WTC11 (cell line): ENCODE results near the gene IL12RB2. TPM values are rescaled to one million over a fixed set of nuclear protein-coding genes. Genes with fewer than 3 reads are reported as not detected.

ENCODE experiments used
- ATAC-seq: fragments of 200-7000 bp; cut with Tn5 transposase; 2 replicates; pipeline ENCODE4 v1.10.0; 2021; ENCODE audit warnings: mild to moderate bottlenecking, moderate library complexity
- CTCF ChIA-PET: fragments of 300-600 bp; sonication (Branson Sonifier 250); formaldehyde crosslinking; loops from one replicate; lab custom pipeline; 2021; ENCODE audit warnings: antibody characterized with exemption; lab: Charles Lee
- POLR2A ChIA-PET: fragments of 350-600 bp; sonication (Branson Sonifier 250); formaldehyde crosslinking; loops from one replicate; lab custom pipeline; 2021; ENCODE audit warnings: antibody characterized with exemption; lab: Charles Lee
- DNase-seq: peaks from one replicate; pipeline ENCODE4 v3.0.0; 2021; ENCODE audit warnings: low spot score
- H3K27ac Mint-ChIP-seq: 2 replicates; pipeline ENCODE4 v1.8.0; 2021; ENCODE audit warnings: mixed read lengths
- H3K27me3 Mint-ChIP-seq: 2 replicates; pipeline ENCODE4 v1.8.0; 2021; ENCODE audit warnings: low read depth, mild to moderate bottlenecking, moderate library complexity, mixed read lengths
- H3K36me3 Mint-ChIP-seq: 2 replicates; pipeline ENCODE4 v1.8.0; 2021; ENCODE audit warnings: mixed read lengths
- H3K4me1 Mint-ChIP-seq: 2 replicates; pipeline ENCODE4 v1.8.0; 2022; ENCODE audit warnings: mixed read lengths
- H3K4me3 Mint-ChIP-seq: 2 replicates; pipeline ENCODE4 v1.8.0; 2021; ENCODE audit warnings: mild to moderate bottlenecking, moderate library complexity, mixed read lengths
- H3K9me3 Mint-ChIP-seq: 2 replicates; pipeline ENCODE4 v1.8.0; 2021; ENCODE audit warnings: mixed read lengths
- CBFB ChIP-seq: sonication (generic); formaldehyde crosslinking; IDR thresholded peaks from 2 replicates; pipeline ENCODE4 v1.8.1; 2022; ENCODE audit warnings: mild to moderate bottlenecking, low read depth, missing genetic modification reagents
- CREM ChIP-seq: sonication (generic); formaldehyde crosslinking; IDR thresholded peaks from 2 replicates; pipeline ENCODE4 v1.8.1; 2022; ENCODE audit warnings: mild to moderate bottlenecking, missing genetic modification reagents, moderate library complexity
- E2F5 ChIP-seq: sonication (generic); formaldehyde crosslinking; IDR thresholded peaks from 2 replicates; pipeline ENCODE4 v1.8.1; 2022; ENCODE audit warnings: mild to moderate bottlenecking, moderate library complexity, missing genetic modification reagents
- EMX1 ChIP-seq: fragments of 250-450 bp; sonication (Bioruptor Pico); IDR thresholded peaks from 2 replicates; pipeline ENCODE4 v1.8.0; 2021; ENCODE audit warnings: mild to moderate bottlenecking
- ESRRA ChIP-seq: sonication (generic); formaldehyde crosslinking; IDR thresholded peaks from 2 replicates; pipeline ENCODE4 v1.8.1; 2022; ENCODE audit warnings: mild to moderate bottlenecking, missing genetic modification reagents, borderline replicate concordance
- FOXK1 ChIP-seq: sonication (generic); formaldehyde crosslinking; IDR thresholded peaks from 2 replicates; pipeline ENCODE4 v1.8.0; 2022; ENCODE audit warnings: mild to moderate bottlenecking, moderate library complexity, missing genetic modification reagents
- GRHL2 ChIP-seq: fragments of 250-450 bp; sonication (Bioruptor Pico); IDR thresholded peaks from 2 replicates; pipeline ENCODE4 v1.8.0; 2022; ENCODE audit warnings: mild to moderate bottlenecking, moderate library complexity; ENCODE audit not compliant: insufficient replicate concordance, severe bottlenecking
- JAZF1 ChIP-seq: fragments of 250-450 bp; sonication (Bioruptor Pico); IDR thresholded peaks from 2 replicates; pipeline ENCODE4 v1.9.0; 2021; ENCODE audit warnings: moderate library complexity, mild to moderate bottlenecking, inconsistent platforms
- JUN ChIP-seq: sonication (generic); formaldehyde crosslinking; IDR thresholded peaks from 2 replicates; pipeline ENCODE4 v1.8.0; 2023; ENCODE audit warnings: mild to moderate bottlenecking, missing genetic modification reagents
- MYBL2 ChIP-seq: sonication (generic); formaldehyde crosslinking; IDR thresholded peaks from 2 replicates; pipeline ENCODE4 v1.8.1; 2023; ENCODE audit warnings: mild to moderate bottlenecking, moderate library complexity, missing genetic modification reagents
- NFE2L1 ChIP-seq: sonication (generic); formaldehyde crosslinking; IDR thresholded peaks from 2 replicates; pipeline ENCODE4 v1.8.1; 2023; ENCODE audit warnings: missing genetic modification reagents
- NFYB ChIP-seq: sonication (generic); formaldehyde crosslinking; conservative IDR thresholded peaks from 2 replicates; pipeline ENCODE4 v1.8.0; 2022; ENCODE audit warnings: low read depth, missing genetic modification reagents
- PRRX2 ChIP-seq: fragments of 250-450 bp; sonication (Bioruptor Pico); IDR thresholded peaks from 2 replicates; pipeline ENCODE4 v1.8.0; 2021; ENCODE audit warnings: mild to moderate bottlenecking
- SMAD4 ChIP-seq: sonication (generic); formaldehyde crosslinking; IDR thresholded peaks from 2 replicates; pipeline ENCODE4 v1.8.0; 2022; ENCODE audit warnings: mild to moderate bottlenecking, missing genetic modification reagents
- TCF7 ChIP-seq: sonication (generic); formaldehyde crosslinking; IDR thresholded peaks from 2 replicates; pipeline ENCODE4 v1.8.0; 2022; ENCODE audit warnings: mild to moderate bottlenecking, low read depth, missing genetic modification reagents, moderate library complexity
- TEAD4 ChIP-seq: sonication (generic); formaldehyde crosslinking; IDR thresholded peaks from 2 replicates; pipeline ENCODE4 v1.8.0; 2022; ENCODE audit warnings: mild to moderate bottlenecking, missing genetic modification reagents
- USF2 ChIP-seq: sonication (generic); formaldehyde crosslinking; IDR thresholded peaks from 2 replicates; pipeline ENCODE4 v1.8.1; 2023; ENCODE audit warnings: mild to moderate bottlenecking, missing genetic modification reagents, moderate library complexity
- ZNF121 ChIP-seq: sonication (generic); formaldehyde crosslinking; IDR thresholded peaks from 2 replicates; pipeline ENCODE4 v1.8.0; 2023; ENCODE audit warnings: missing genetic modification reagents
- ZNF138 ChIP-seq: sonication (generic); formaldehyde crosslinking; conservative IDR thresholded peaks from 2 replicates; pipeline ENCODE4 v1.8.1; 2022; ENCODE audit warnings: mild to moderate bottlenecking, moderate library complexity, missing genetic modification reagents
- ZNF232 ChIP-seq: sonication (generic); formaldehyde crosslinking; IDR thresholded peaks from 2 replicates; pipeline ENCODE4 v1.8.0; 2022; ENCODE audit warnings: mild to moderate bottlenecking, missing genetic modification reagents
- ZNF396 ChIP-seq: fragments of 250-450 bp; sonication (Bioruptor Pico); IDR thresholded peaks from 2 replicates; pipeline ENCODE4 v1.8.0; 2021; ENCODE audit warnings: mild to moderate bottlenecking, moderate library complexity, borderline replicate concordance
- ZNF512 ChIP-seq: sonication (generic); formaldehyde crosslinking; IDR thresholded peaks from 2 replicates; pipeline ENCODE4 v1.8.1; 2022; ENCODE audit warnings: missing genetic modification reagents, borderline replicate concordance
- total RNA-seq: library from RNA; stranded (reverse); gene quantifications from 3 replicates; pipeline ENCODE4 v1.2.3, GENCODE V29; 2021
- TF ChIP-seq, protein P1 (sequence below): sonication (generic); formaldehyde crosslinking; IDR thresholded peaks from 2 replicates; pipeline ENCODE4 v1.8.1; 2022; ENCODE audit warnings: low read depth, missing genetic modification reagents, borderline replicate concordance
- TF ChIP-seq, protein P2 (sequence below): sonication (generic); formaldehyde crosslinking; IDR thresholded peaks from 2 replicates; pipeline ENCODE4 v1.8.0; 2022; ENCODE audit warnings: mild to moderate bottlenecking, missing genetic modification reagents
- TF ChIP-seq, protein P3 (sequence below): sonication (generic); formaldehyde crosslinking; IDR thresholded peaks from 2 replicates; pipeline ENCODE4 v1.8.0; 2022; ENCODE audit warnings: mild to moderate bottlenecking, missing genetic modification reagents
- TF ChIP-seq, protein P4 (sequence below): fragments of 250-450 bp; sonication (Bioruptor Pico); IDR thresholded peaks from 2 replicates; pipeline ENCODE4 v1.9.0; 2021; ENCODE audit warnings: mild to moderate bottlenecking

IL12RB2 gene
- total RNA-seq, 1 experiment from 2014 or later, result 0.81 TPM

DNA sequence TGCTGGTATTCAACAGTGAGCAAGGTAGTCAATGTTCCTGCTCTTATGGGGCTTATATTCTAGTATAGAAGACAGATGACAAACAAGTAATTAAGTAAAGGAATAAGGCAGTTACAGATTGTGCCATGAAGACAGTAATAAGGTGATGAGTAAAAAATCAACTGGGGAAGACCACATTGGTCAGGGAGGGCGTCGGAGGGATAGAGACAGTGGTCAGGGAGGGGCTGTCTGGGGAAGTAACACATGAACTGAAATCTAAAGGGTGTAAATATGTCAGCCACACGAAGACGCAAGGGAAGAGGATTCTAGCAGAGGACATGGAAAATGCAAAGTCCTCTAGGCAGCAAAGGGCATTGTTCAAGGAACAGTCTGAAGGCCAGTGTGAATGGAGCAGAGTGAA lies 10.1 kb downstream of the IL12RB2 start:
- Mint-ChIP-seq H3K9me3 (peaks cover 4% of the 10 kb centered on the region), H3K27me3 (0 out of 2 replicates have a peak, but pooled peaks cover 4% of the 10 kb centered on the region), H3K4me3 (no peak overlapping the region), H3K27ac (no peak overlapping the region), H3K4me1 (peaks cover 16% of the 10 kb centered on the region), H3K36me3 (no peaks in the 10 kb centered on the region)
- ChIA-PET POLR2A (no interaction called here), CTCF (no interaction called here)
- no peak for DNase-seq
- ATAC-seq, result no peak
- TF ChIP-seq ZNF138 (CRISPR knock-in tag) (no peak), GRHL2 (no peak)

DNA sequence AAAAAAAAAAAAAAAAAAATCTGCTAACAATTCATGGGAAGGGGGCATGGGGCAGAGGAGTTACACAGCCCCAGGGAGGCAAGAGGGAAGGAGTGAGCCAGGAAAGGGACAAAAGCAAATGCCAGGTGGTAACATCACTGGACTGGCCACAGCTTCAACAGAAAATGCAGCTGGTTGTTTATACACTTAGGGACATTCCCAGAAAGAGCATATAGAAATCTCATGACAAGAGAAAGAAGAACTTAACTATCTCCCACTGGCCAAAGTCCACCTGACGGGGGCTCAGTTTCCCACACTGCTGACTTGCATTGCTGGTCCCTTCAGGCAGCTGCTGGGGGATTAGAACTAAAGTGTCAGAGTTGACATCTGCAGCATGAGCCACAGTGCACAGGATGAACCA lies 14.8 kb downstream of the IL12RB2 start:
- ChIA-PET POLR2A (no interaction called here), CTCF (interaction anchor here (1.1 kb wide), 1 partner anchor 109 kb away, joined by 3 read pairs; no protein-coding TSS in a partner anchor)

GRCh38 chr1:67323087-67323486 lies 15.4 kb downstream of the IL12RB2 start:
- ATAC-seq, result no peak
- ChIA-PET POLR2A (no interaction called here), CTCF (interaction anchor here (1.1 kb wide), 1 partner anchor 110 kb away, joined by 3 read pairs; no protein-coding TSS in a partner anchor)
- no peaks in the 10 kb centered on the region for H3K36me3 Mint-ChIP-seq
- no peak overlapping the region for H3K27ac Mint-ChIP-seq
- H3K4me3 Mint-ChIP-seq, result no peak overlapping the region
- H3K9me3 Mint-ChIP-seq, result peaks cover 4% of the 10 kb centered on the region
- peaks cover 4% of the 10 kb centered on the region; the same call in 1 of the 2 replicates for H3K27me3 Mint-ChIP-seq
- peaks cover 6% of the 10 kb centered on the region for H3K4me1 Mint-ChIP-seq
- DNase-seq, result no peak
- TF ChIP-seq CBFB (CRISPR knock-in tag) (no peak), ZNF512 (no peak), EMX1 (no peak), FOXK1 (no peak), ZNF396 (CRISPR knock-in tag) (no peak), TCF7 (no peak), JAZF1 (CRISPR knock-in tag) (no peak), NFYB (CRISPR knock-in tag) (no peak), MYBL2 (CRISPR knock-in tag) (no peak)
- TF ChIP-seq, protein P1, sequence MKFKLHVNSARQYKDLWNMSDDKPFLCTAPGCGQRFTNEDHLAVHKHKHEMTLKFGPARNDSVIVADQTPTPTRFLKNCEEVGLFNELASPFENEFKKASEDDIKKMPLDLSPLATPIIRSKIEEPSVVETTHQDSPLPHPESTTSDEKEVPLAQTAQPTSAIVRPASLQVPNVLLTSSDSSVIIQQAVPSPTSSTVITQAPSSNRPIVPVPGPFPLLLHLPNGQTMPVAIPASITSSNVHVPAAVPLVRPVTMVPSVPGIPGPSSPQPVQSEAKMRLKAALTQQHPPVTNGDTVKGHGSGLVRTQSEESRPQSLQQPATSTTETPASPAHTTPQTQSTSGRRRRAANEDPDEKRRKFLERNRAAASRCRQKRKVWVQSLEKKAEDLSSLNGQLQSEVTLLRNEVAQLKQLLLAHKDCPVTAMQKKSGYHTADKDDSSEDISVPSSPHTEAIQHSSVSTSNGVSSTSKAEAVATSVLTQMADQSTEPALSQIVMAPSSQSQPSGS (CRISPR knock-in tag), result no peak

More for the DNA sequence above, 14.8 kb downstream of the IL12RB2 start:
- no peak for ATAC-seq
- no peak for DNase-seq
- Mint-ChIP-seq H3K9me3 (peaks cover 4% of the 10 kb centered on the region), H3K36me3 (no peaks in the 10 kb centered on the region), H3K27ac (no peak overlapping the region), H3K4me3 (no peak overlapping the region), H3K27me3 (peaks cover 4% of the 10 kb centered on the region; the same call in 1 of the 2 replicates), H3K4me1 (peaks cover 6% of the 10 kb centered on the region)
- TF ChIP-seq ZNF138 (CRISPR knock-in tag) (no peak), GRHL2 (no peak), ZNF121 (CRISPR knock-in tag) (no peak), ESRRA (CRISPR knock-in tag) (no peak), ZNF232 (CRISPR knock-in tag) (no peak), TCF7 (no peak), E2F5 (no peak), JUN (CRISPR knock-in tag) (no peak), CREM (CRISPR knock-in tag) (no peak), JAZF1 (CRISPR knock-in tag) (no peak), USF2 (CRISPR knock-in tag) (no peak), SMAD4 (CRISPR knock-in tag) (no peak), TEAD4 (no peak), PRRX2 (no peak), NFE2L1 (CRISPR knock-in tag) (no peak)
- TF ChIP-seq, protein P2, sequence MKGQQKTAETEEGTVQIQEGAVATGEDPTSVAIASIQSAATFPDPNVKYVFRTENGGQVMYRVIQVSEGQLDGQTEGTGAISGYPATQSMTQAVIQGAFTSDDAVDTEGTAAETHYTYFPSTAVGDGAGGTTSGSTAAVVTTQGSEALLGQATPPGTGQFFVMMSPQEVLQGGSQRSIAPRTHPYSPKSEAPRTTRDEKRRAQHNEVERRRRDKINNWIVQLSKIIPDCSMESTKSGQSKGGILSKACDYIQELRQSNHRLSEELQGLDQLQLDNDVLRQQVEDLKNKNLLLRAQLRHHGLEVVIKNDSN (CRISPR knock-in tag), result no peak
- TF ChIP-seq, protein P3, sequence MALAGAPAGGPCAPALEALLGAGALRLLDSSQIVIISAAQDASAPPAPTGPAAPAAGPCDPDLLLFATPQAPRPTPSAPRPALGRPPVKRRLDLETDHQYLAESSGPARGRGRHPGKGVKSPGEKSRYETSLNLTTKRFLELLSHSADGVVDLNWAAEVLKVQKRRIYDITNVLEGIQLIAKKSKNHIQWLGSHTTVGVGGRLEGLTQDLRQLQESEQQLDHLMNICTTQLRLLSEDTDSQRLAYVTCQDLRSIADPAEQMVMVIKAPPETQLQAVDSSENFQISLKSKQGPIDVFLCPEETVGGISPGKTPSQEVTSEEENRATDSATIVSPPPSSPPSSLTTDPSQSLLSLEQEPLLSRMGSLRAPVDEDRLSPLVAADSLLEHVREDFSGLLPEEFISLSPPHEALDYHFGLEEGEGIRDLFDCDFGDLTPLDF, result no peak
- TF ChIP-seq, protein P4, sequence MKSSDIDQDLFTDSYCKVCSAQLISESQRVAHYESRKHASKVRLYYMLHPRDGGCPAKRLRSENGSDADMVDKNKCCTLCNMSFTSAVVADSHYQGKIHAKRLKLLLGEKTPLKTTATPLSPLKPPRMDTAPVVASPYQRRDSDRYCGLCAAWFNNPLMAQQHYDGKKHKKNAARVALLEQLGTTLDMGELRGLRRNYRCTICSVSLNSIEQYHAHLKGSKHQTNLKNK, result no peak
